H9 (cell line): ENCODE data around the gene NUP37. TPM values are rescaled to one million over a fixed set of nuclear protein-coding genes. Genes with fewer than 3 reads are reported as not detected.

Experiments used
- DNase-seq: peaks from one replicate; pipeline ENCODE4 v3.0.0-alpha.2; 2017
- H2AFZ ChIP-seq: one replicate; pipeline ENCODE4 v1.6.1; 2013; ENCODE audit warnings: mild to moderate bottlenecking, low read length, control low read depth, moderate library complexity
- H2AK5ac ChIP-seq: 2 replicates; pipeline ENCODE4 v1.6.1; 2013; ENCODE audit warnings: low read length, control low read depth, mixed read lengths; ENCODE audit not compliant: insufficient read length
- H2BK120ac ChIP-seq: one replicate; pipeline ENCODE4 v1.6.1; 2013; ENCODE audit warnings: low read depth, mild to moderate bottlenecking, low read length, control low read depth, inconsistent platforms; ENCODE audit not compliant: poor library complexity, severe bottlenecking
- H2BK12ac ChIP-seq: 2 replicates; pipeline ENCODE4 v1.6.1; 2013; ENCODE audit warnings: low read length, control low read depth, mixed read lengths, low read depth; ENCODE audit not compliant: insufficient read length
- H2BK15ac ChIP-seq: 2 replicates; pipeline ENCODE4 v1.6.1; 2013; ENCODE audit warnings: low read depth, low read length, control low read depth
- H2BK20ac ChIP-seq: one replicate; pipeline ENCODE4 v1.6.1; 2013; ENCODE audit warnings: low read depth, mild to moderate bottlenecking, low read length, control low read depth, inconsistent platforms; ENCODE audit not compliant: poor library complexity, severe bottlenecking
- H2BK5ac ChIP-seq: 2 replicates; pipeline ENCODE4 v1.6.1; 2013; ENCODE audit warnings: low read length, control low read depth, mixed read lengths; ENCODE audit not compliant: insufficient read length
- H3K14ac ChIP-seq: 2 replicates; pipeline ENCODE4 v1.6.1; 2013; ENCODE audit warnings: low read length, control low read depth; ENCODE audit not compliant: insufficient read depth
- H3K18ac ChIP-seq: 2 replicates; pipeline ENCODE4 v1.6.1; 2013; ENCODE audit warnings: low read depth, mild to moderate bottlenecking, mixed read lengths, low read length, control low read depth; ENCODE audit not compliant: insufficient read length
- H3K23ac ChIP-seq: 2 replicates; pipeline ENCODE4 v1.6.1; 2013; ENCODE audit warnings: low read length, control low read depth, mixed read lengths, low read depth; ENCODE audit not compliant: insufficient read length
- H3K23me2 ChIP-seq: 2 replicates; pipeline ENCODE4 v1.6.1; 2013; ENCODE audit warnings: low read depth, mild to moderate bottlenecking, mixed read lengths, low read length, control low read depth; ENCODE audit not compliant: insufficient read length, poor library complexity, severe bottlenecking
- H3K27ac ChIP-seq: 2 replicates; pipeline ENCODE4 v1.5.1; 2013; ENCODE audit warnings: low read length, control low read depth, mixed read lengths, low read depth; ENCODE audit not compliant: insufficient read length
- H3K27me3 ChIP-seq: 2 replicates; pipeline ENCODE4 v1.6.1; 2013; ENCODE audit warnings: low read length, control low read depth, inconsistent platforms; ENCODE audit not compliant: insufficient read depth
- H3K4ac ChIP-seq: 2 replicates; pipeline ENCODE4 v1.6.1; 2013; ENCODE audit warnings: low read depth, mild to moderate bottlenecking, control low read depth, inconsistent platforms, low read length, moderate library complexity
- H3K4me1 ChIP-seq: 2 replicates; pipeline ENCODE4 v1.6.1; 2013; ENCODE audit warnings: low read length, control low read depth, inconsistent platforms; ENCODE audit not compliant: insufficient read depth
- H3K4me2 ChIP-seq: 2 replicates; pipeline ENCODE4 v1.6.1; 2013; ENCODE audit warnings: low read length, control low read depth, mixed read lengths; ENCODE audit not compliant: insufficient read length, insufficient read depth
- H3K56ac ChIP-seq: 2 replicates; pipeline ENCODE4 v1.6.1; 2013; ENCODE audit warnings: low read depth, mild to moderate bottlenecking, mixed read lengths, low read length, control low read depth; ENCODE audit not compliant: insufficient read length
- H3K79me1 ChIP-seq: 2 replicates; pipeline ENCODE4 v1.6.1; 2013; ENCODE audit warnings: low read depth, mild to moderate bottlenecking, moderate library complexity, low read length, control low read depth, inconsistent platforms; ENCODE audit not compliant: insufficient read depth, poor library complexity, severe bottlenecking
- H3K79me2 ChIP-seq: 2 replicates; pipeline ENCODE4 v1.6.1; 2013; ENCODE audit warnings: low read length, control low read depth, inconsistent platforms; ENCODE audit not compliant: insufficient read depth
- H3K9ac ChIP-seq: 2 replicates; pipeline ENCODE4 v1.6.1; 2013; ENCODE audit warnings: low read length, control low read depth, mixed read lengths; ENCODE audit not compliant: insufficient read length; ENCODE audit errors: extremely low read depth
- H3K9me3 ChIP-seq: one replicate; pipeline ENCODE4 v1.6.1; 2013; ENCODE audit warnings: low read depth, low read length, inconsistent platforms; ENCODE audit not compliant: control insufficient read depth
- H3T11ph ChIP-seq: one replicate; pipeline ENCODE4 v1.6.1; 2013; ENCODE audit warnings: mild to moderate bottlenecking, low read length, control low read depth, inconsistent platforms
- H4K20me1 ChIP-seq: one replicate; pipeline ENCODE4 v1.6.1; 2013; ENCODE audit not compliant: control insufficient read depth, insufficient read length, insufficient read depth
- H4K5ac ChIP-seq: 2 replicates; pipeline ENCODE4 v1.6.1; 2013; ENCODE audit warnings: low read depth, mild to moderate bottlenecking, mixed read lengths, low read length, control low read depth; ENCODE audit not compliant: insufficient read length
- H4K8ac ChIP-seq: replicated peaks from 2 replicates; pipeline ENCODE4 v1.6.1; 2013; ENCODE audit warnings: low read length, control low read depth, mixed read lengths, low read depth; ENCODE audit not compliant: insufficient read length
- H4K91ac ChIP-seq: 2 replicates; pipeline ENCODE4 v1.6.1; 2013; ENCODE audit warnings: low read depth, mild to moderate bottlenecking, moderate library complexity, mixed read lengths, low read length, control low read depth; ENCODE audit not compliant: insufficient read length
- H3K27ac Mint-ChIP-seq, 3 experiments: 2 replicates in 2 of 3; 3 replicates in 1 of 3; pipeline ENCODE4 v1.8.0; 2020 to 2021; ENCODE audit warnings: mixed read lengths in 3 of 3, mild to moderate bottlenecking in 1 of 3, moderate library complexity in 1 of 3
- H3K27me3 Mint-ChIP-seq: 2 replicates; pipeline ENCODE4 v1.8.0; 2021; ENCODE audit warnings: low read depth, mild to moderate bottlenecking, moderate library complexity, mixed read lengths
- H3K36me3 Mint-ChIP-seq, 3 experiments: 2 replicates in 2 of 3; 3 replicates in 1 of 3; pipeline ENCODE4 v1.8.0; 2020 to 2021; ENCODE audit warnings: low read depth in 3 of 3, mixed read lengths in 3 of 3; ENCODE audit not compliant: insufficient read depth in 1 of 3
- H3K4me1 Mint-ChIP-seq, 2 experiments: 2 replicates each; pipeline ENCODE4 v1.8.0; 2020; ENCODE audit warnings: mixed read lengths in 2 of 2
- H3K4me3 Mint-ChIP-seq, 2 experiments: 2 replicates in 1 of 2; 3 replicates in 1 of 2; pipeline ENCODE4 v1.8.0; 2020 to 2021; ENCODE audit warnings: mild to moderate bottlenecking in 2 of 2, mixed read lengths in 2 of 2, moderate library complexity in 1 of 2
- H3K9me3 Mint-ChIP-seq, 2 experiments: 2 replicates in 1 of 2; 3 replicates in 1 of 2; pipeline ENCODE4 v1.8.0; 2020; ENCODE audit warnings: mild to moderate bottlenecking in 2 of 2, mixed read lengths in 2 of 2, moderate library complexity in 1 of 2
- CTCF ChIP-seq: fragments of 200-600 bp; sonication (generic); conservative IDR thresholded peaks from 3 replicates; pipeline ENCODE4 v1.8.0; 2021; ENCODE audit warnings: antibody characterized with exemption, mild to moderate bottlenecking
- WGBS: extraction: QIAGEN DNeasy Blood & Tissue Kit; methylation state at CpG from one replicate; pipeline ENCODE4 v1.1.7; 2013; ENCODE audit warnings: missing lambda C conversion rate, low lambda C conversion rate, mixed read lengths; ENCODE audit not compliant: insufficient read length; ENCODE audit errors: extremely low coverage; 5-methylcytosine and 5-hydroxymethylcytosine counted together
- total RNA-seq: library from RNA; stranded (reverse); gene quantifications from 2 replicates; pipeline ENCODE4 v1.2.1, GENCODE V29; 2021

NUP37 gene
- total RNA-seq, 1 experiment from 2014 or later = 62.5 TPM

- no peak overlapping the region for H3K4me2 ChIP-seq
Measured at GRCh38 chr12:102107970-102108369, 11.9 kb downstream of the NUP37 start.

More at GRCh38 chr12:102107970-102108369, 11.9 kb downstream of the NUP37 start:
- Histone ChIP-seq H2BK5ac (no peak overlapping the region), H3K79me1 (no peaks in the 10 kb centered on the region), H4K8ac (no peak overlapping the region), H4K20me1 (no peaks in the 10 kb centered on the region), H3K23ac (no peak overlapping the region), H3K9ac (no peak overlapping the region), H3K14ac (no peak overlapping the region), H4K5ac (no peak overlapping the region), H2AFZ (no peak overlapping the region), H3K56ac (no peak overlapping the region), H2BK12ac (no peak overlapping the region), H3K18ac (no peak overlapping the region), H2BK120ac (no peak overlapping the region), H3K23me2 (no peaks in the 10 kb centered on the region), H4K91ac (no peak overlapping the region), H3K27me3 (no peaks in the 10 kb centered on the region), H3T11ph (no peak overlapping the region), H3K27ac (no peak overlapping the region), H3K4ac (no peak overlapping the region), H3K4me1 (no peaks in the 10 kb centered on the region), H3K9me3 (no peaks in the 10 kb centered on the region), H2BK15ac (no peak overlapping the region), H2BK20ac (no peak overlapping the region), H3K79me2 (no peaks in the 10 kb centered on the region), H2AK5ac (no peak overlapping the region)
- Mint-ChIP-seq H3K27ac (no peak overlapping the region), H3K4me1 (peaks cover 2 to 5% of the 10 kb centered on the region in 2 experiments), H3K4me3 (no peak overlapping the region), H3K27me3 (no peaks in the 10 kb centered on the region; the same call in 1 of the 2 replicates), H3K36me3 (peaks cover 72 to 86% (median 84%) of the 10 kb centered on the region in 3 experiments), H3K9me3 (peaks cover 0 to 9% of the 10 kb centered on the region in 2 experiments; a peak in 4 of 5 replicates)
- no CpG with 5 or more reads among the region's 1 CpG for WGBS
- no peak for DNase-seq
- no peak for TF ChIP-seq CTCF
